ENCODE measurements around the gene LRRC2. TPM values are rescaled to one million over a fixed set of nuclear protein-coding genes. Genes with fewer than 3 reads are reported as not detected.
A peak's percentile ranks its signal among the peaks of the same experiment; 100 is the strongest.
"Not testable (repeated sequence)": the region's sequence is repeated elsewhere in the genome, so short reads cannot be mapped to it uniquely, and the experiment has no call there.

Gene LRRC2
- total RNA-seq, 1 donor from 2014 or later = not detected

- Histone ChIP-seq H3K4me2 (no peak overlapping the region), H3K27ac (no peak overlapping the region), H3K36me3 (no peaks in the 10 kb centered on the region), H3K79me2 (ENCODE audit: low read depth) (no peaks in the 10 kb centered on the region), H4K20me1 (ENCODE audit: low read depth) (no peaks in the 10 kb centered on the region), H3K9ac (no peak overlapping the region), H3F3A (ENCODE audit: low read depth) (no peaks in the 10 kb centered on the region), H3K4me3 (no peak overlapping the region), H3K27me3 (no peaks in the 10 kb centered on the region), H3K9me3 (ENCODE audit: low read depth) (no peaks in the 10 kb centered on the region), H2AFZ (replicated peaks) (no peak overlapping the region), H3K4me1 (no peaks in the 10 kb centered on the region)
- Mint-ChIP-seq H3K4me3 (no peak overlapping the region), H3K27me3 (ENCODE audit: insufficient read depth, low read depth) (peaks cover 14% of the 10 kb centered on the region), H3K4me1 (no peaks in the 10 kb centered on the region), H3K9me3 (no peaks in the 10 kb centered on the region), H3K27ac (no peak overlapping the region), H3K36me3 (no peaks in the 10 kb centered on the region)
- no peak for TF ChIP-seq CTCF (IDR thresholded peaks at IDR 0.05)
- no peak for TF ChIP-seq EZH2phosphoT487 (IDR thresholded peaks at IDR 0.05)
- no peak for TF ChIP-seq EZH2 (IDR thresholded peaks at IDR 0.05)
- no peak for DNase-seq (ENCODE audit: low spot score)
Measured at GRCh38 chr3:46549408-46549904, 16.6 kb downstream of the LRRC2 start.

GRCh38 chr3:46548611-46549010 lies 17.5 kb downstream of the LRRC2 start:
- not testable (repeated sequence) for H3K4me2 ChIP-seq; H3K9me3 ChIP-seq (ENCODE audit: low read depth); DNase-seq (ENCODE audit: low spot score); H3K4me3 ChIP-seq; H3K9me3 Mint-ChIP-seq; H3K9ac ChIP-seq; H4K20me1 ChIP-seq (ENCODE audit: low read depth); H2AFZ ChIP-seq (replicated peaks); H3K4me1 Mint-ChIP-seq; H3K4me1 ChIP-seq; H3K36me3 ChIP-seq; H3K27me3 ChIP-seq; H3K27ac Mint-ChIP-seq; H3K27ac ChIP-seq; H3K79me2 ChIP-seq (ENCODE audit: low read depth); H3K4me3 Mint-ChIP-seq; H3F3A ChIP-seq (ENCODE audit: low read depth); H3K36me3 Mint-ChIP-seq
- peaks cover 16% of the 10 kb centered on the region for H3K27me3 Mint-ChIP-seq (ENCODE audit: insufficient read depth, low read depth)

GRCh38 chr3:46546896-46547440 lies 19.1 kb downstream of the LRRC2 start:
- Histone ChIP-seq H2AFZ (replicated peaks) (no peak overlapping the region), H3K27me3 (no peaks in the 10 kb centered on the region), H3K9me3 (ENCODE audit: low read depth) (no peaks in the 10 kb centered on the region), H3K9ac (no peak overlapping the region), H3K27ac (no peak overlapping the region), H3K4me2 (no peak overlapping the region), H3K79me2 (ENCODE audit: low read depth) (no peaks in the 10 kb centered on the region), H3K36me3 (no peaks in the 10 kb centered on the region), H3K4me3 (no peak overlapping the region), H3K4me1 (no peaks in the 10 kb centered on the region), H4K20me1 (ENCODE audit: low read depth) (no peaks in the 10 kb centered on the region), H3F3A (ENCODE audit: low read depth) (no peaks in the 10 kb centered on the region)
- peaks cover 13% of the 10 kb centered on the region for H3K27me3 Mint-ChIP-seq (ENCODE audit: insufficient read depth, low read depth)
- H3K36me3 Mint-ChIP-seq = no peaks in the 10 kb centered on the region
- no peaks in the 10 kb centered on the region for H3K4me1 Mint-ChIP-seq
- DNase-seq (ENCODE audit: low spot score) = no peak
- no peak overlapping the region for H3K4me3 Mint-ChIP-seq
- no peak overlapping the region for H3K27ac Mint-ChIP-seq
- no peak for TF ChIP-seq EZH2phosphoT487 (IDR thresholded peaks at IDR 0.05)
- no peaks in the 10 kb centered on the region for H3K9me3 Mint-ChIP-seq

- H3F3A ChIP-seq (ENCODE audit: low read depth) = no peaks in the 10 kb centered on the region
- Mint-ChIP-seq H3K27ac (peak overlapping the region; percentile 21), H3K9me3 (no peaks in the 10 kb centered on the region), H3K27me3 (ENCODE audit: insufficient read depth, low read depth) (peaks cover 12% of the 10 kb centered on the region), H3K4me3 (no peak overlapping the region), H3K36me3 (no peaks in the 10 kb centered on the region), H3K4me1 (no peaks in the 10 kb centered on the region)
- no peak overlapping the region for H3K4me3 ChIP-seq
- no peaks in the 10 kb centered on the region for H3K36me3 ChIP-seq
- TF ChIP-seq EZH2phosphoT487 (IDR thresholded peaks at IDR 0.05) (no peak), EZH2 (IDR thresholded peaks at IDR 0.05) (no peak), CTCF (IDR thresholded peaks at IDR 0.05) (no peak)
- no peaks in the 10 kb centered on the region for H4K20me1 ChIP-seq (ENCODE audit: low read depth)
- H3K4me2 ChIP-seq = no peak overlapping the region
- H3K9me3 ChIP-seq (ENCODE audit: low read depth) = no peaks in the 10 kb centered on the region
- H3K9ac ChIP-seq = no peak overlapping the region
- no peak overlapping the region for H3K27ac ChIP-seq
- H3K79me2 ChIP-seq (ENCODE audit: low read depth) = no peaks in the 10 kb centered on the region
- no peak overlapping the region for H2AFZ ChIP-seq (replicated peaks)
- H3K27me3 ChIP-seq = no peaks in the 10 kb centered on the region
- H3K4me1 ChIP-seq = no peaks in the 10 kb centered on the region
- no peak for DNase-seq (ENCODE audit: low spot score)
Measured at GRCh38 chr3:46545818-46546630, 20.1 kb downstream of the LRRC2 start.
